Amniotic stem cell (primary cell): ENCODE results near the gene AKAP13.
"Not testable (repeated sequence)": the region's sequence is repeated elsewhere in the genome, so short reads cannot be mapped to it uniquely, and the experiment has no call there.

Experiments used
- DNase-seq: peaks from one replicate; lab custom pipeline; 2025; lab: John Stamatoyannopoulos, UW

Gene AKAP13

DNA sequence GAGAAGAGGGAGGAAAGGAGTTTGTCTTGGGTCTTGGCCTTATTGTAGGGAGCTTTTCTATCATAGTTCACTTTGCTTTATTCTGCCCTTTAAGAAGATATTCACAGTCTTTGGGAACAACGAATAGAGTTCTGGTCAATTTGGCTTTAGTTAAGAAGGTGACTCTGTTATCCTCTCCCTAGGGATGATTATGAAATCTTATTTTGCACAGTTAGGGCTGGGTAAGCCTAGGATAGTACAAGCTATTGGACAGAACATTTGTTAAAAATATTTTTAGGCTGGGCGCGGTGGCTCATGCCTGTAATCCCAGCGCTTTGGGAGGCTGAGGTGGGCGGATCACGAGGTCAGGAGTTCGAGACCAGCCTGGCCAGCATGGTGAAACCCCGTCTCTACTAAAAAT, 61.5 kb downstream of the AKAP13 start:
- DNase-seq = not testable (repeated sequence)

DNA sequence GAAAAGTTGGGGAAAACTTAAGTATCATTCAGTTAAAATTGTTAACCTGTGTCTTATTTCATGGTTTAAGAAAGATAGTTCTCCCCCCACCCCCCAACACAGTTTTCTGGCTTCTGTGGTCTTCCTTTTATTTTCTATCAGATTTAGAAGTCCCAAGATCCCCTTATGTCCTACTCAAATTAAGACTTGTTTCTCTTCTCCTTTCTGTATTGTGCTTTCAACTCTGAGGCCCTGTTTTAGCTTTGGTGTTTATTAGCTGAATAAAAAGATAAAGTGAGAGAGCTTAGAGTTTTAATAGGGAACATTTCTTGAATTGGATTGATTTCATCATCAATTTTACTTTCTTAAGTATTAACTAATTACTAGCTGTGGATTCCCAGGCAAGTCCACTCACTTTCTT, 62.6 kb downstream of the AKAP13 start:
- DNase-seq = no peak

DNA sequence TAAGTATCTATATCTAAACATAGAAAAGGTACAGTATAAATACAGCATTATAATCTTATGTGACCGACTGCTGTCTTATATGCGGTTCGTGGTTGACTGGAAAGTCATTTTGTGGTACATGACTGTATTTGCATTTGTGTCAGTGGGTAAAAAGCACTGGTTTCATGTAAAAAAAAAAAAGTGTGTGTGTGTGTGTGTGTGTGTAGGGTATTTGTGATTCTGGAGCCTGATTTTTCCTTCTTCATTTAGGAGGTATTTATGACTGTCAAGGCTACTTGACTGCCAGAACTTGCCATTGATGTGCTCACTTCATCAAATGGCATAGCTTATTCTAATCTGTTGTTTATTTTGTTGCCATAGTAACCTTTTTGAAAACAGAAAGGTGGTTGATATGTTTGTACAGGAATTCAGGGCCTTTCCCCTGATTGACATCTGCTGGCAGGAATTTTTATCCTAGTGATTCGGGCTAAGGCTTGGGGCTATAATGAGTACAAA, 63.2 kb downstream of the AKAP13 start:
- no peak for DNase-seq

DNA sequence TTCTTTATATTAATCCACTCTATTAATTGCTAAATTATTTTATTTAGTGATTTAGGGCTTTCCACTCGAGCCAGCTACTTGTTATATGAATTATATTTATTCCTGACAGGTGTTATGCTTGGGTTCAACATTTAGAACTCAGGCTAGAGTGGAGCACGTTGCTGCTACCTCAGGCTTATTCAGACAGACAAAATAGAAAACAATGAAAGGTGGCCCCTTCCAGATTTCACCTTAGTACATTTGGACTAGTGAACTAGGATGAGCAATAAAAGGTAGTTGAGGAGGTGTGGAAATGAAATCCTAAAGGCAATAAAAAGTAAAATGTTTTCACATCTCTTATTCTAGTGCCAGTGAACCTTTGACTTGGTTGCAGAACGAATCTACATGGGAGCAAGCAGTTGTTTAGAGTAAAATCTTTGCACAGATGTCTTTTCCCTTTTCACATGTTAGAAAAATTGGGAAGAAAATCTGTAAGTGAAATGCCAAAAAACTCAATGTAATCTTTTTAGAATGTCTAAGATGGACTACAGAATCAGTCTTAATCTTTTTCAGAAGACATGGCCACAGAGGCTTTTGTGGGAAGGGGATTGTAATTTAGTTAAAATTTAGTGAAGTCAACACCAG, 63.8 kb downstream of the AKAP13 start:
- no peak for DNase-seq

DNA sequence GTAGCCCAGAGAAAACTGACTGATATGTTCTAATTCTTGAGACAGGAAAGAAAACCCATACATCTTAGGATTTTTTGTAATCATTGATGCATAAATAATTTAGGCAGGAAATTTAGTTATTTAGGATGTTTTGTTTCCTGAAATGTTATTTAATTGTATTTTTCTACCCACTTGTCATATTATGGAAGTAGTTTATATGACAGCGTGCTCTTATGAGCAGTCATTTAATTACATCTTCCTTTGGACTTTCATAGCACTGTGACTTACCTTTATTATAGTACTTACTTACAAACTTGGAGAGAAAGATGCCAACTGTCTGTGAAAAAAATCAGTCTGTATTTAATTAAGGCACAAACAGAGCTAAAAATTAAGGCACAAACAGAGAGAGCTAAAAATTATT, 65.0 kb downstream of the AKAP13 start:
- DNase-seq = no peak

DNA sequence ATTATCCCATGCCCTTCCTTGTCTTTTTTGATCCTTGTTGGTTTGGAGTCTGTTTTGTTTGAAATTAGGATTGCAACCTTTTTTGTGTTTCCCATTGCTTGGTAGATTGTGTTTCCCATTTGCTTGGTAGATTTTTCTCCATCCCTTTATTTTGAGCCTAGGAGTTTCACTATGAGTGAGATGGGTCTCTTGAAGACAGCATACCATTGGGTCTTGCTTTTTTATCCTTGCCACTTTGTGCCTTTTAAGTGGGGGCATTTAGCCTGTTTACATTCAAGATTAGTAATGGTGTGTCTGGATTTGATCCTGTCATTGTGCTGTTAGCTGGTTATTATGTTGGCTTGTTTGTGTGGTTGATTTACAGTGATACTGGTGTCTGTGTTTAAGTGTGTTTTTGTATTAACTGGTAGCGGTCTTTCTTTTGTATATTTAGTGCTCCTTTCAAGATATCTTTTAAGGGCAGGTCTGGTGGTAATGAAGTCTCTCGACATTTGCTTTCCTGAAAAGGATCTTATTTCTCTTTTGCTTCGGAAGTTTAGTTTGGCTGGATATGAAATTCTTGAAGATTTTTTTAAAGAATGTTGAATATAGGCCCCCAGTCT, 70.8 kb downstream of the AKAP13 start:
- DNase-seq = no peak

DNA sequence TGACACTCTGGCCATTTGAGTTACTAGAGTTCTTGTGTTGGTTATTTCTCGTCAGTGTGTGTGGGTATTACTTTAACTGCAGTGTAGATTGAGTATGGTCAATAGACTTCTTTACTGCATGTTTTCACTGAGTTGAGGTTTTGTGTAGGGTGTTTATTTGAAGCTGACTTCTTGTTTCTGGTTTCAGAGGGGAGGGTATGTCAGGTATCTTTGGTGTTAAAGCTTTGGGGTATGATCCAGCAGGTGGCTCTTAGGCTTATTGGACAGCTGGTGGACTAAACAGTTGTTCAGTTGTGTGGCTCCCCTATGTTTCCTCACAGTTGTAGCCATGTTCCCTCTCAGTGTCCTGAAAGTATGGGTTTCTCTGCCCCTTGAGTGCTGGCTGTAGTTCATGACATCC, 72.0 kb downstream of the AKAP13 start:
- DNase-seq = no peak

DNA sequence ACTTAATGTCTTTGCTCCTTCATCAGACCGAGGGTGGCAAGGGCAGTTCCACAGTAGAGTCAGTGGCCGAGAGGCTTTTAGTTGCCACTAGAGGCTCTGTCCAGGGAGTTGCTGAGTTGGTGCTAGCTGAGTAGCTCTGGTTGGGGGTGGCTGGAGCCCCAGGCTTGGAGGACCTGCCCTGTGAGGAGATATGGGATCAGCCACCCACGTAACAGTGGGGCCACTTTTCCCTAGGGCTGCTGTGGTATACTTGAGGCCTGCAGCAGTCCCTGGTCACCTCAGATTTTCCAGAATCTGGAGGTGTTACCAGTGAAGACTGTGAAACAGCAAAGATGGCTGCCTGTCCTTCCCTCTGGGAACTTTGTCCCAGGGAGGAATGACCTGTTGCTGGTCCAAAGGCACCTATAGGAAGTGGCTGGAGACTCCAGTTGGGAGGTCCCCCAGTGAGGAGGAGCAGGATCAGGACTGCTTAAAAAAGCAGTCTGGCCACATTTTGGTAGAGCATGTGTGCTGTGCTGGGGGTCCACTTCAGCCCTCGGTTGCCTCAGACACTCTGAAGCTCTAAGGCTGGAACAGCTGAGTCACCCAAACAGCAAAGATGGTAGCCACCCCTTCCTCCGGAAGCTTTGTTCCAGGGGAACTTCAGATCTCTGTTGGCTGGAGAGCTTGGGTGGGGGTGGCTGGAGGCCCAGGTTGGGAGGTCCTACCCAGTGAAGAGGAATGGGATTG, 72.9 kb downstream of the AKAP13 start:
- DNase-seq = no peak

DNA sequence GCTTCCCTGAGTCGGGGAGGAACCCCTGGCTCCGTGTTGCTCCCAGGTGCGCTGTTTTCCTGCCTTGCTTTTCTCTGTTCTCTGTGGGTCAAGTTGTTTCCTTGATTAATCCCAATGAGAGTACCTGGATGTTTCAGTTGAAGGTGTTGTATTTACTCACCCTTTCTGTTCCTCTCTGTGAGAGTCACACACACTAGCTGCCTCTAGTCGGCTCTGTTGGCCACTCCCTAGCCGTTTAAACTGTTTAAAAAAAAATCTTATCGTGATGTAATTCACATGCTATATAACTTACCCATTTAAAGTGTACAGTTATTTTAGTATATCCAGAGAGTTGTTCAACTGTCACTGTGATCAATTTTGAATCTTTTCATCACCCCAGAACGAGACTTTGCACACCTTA, 74.0 kb downstream of the AKAP13 start:
- no peak for DNase-seq

DNA sequence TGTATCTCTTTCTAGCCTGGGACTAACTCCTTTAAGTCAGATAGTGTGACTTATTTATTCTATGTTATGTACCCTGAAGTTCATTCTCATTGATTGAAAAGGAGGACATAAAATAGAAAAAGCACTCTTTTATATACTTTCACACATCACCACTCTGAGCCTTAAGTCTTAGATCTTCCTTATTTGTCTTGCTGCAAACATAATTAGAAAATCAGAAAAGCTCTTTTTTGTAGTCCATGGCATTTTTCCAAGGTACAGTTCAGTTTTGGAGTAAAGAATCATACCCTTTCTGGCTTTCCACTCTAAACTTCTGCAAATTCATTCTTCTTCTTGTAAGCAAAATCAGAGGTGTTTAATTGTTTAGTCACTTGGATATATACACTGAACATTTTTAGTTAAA, 75.5 kb downstream of the AKAP13 start:
- no peak for DNase-seq

DNA sequence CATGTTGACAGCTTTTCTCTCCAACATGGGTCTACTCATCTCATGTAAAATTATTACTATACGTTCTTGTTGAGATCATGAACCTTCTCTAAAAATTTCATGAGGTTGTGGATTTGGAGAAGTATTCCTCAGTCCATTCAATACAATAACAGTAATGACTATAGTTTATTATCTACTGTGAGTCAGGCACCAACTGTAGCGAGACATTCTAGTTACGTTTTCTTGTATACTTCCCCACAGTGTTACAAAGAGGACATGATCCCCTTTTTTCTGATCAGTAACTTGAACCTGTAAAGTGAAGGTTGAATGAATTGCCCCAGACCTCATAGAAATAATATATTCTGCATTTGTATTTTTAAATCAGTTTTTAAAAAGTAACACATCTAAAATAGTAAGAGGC, 76.4 kb downstream of the AKAP13 start:
- DNase-seq = no peak

DNA sequence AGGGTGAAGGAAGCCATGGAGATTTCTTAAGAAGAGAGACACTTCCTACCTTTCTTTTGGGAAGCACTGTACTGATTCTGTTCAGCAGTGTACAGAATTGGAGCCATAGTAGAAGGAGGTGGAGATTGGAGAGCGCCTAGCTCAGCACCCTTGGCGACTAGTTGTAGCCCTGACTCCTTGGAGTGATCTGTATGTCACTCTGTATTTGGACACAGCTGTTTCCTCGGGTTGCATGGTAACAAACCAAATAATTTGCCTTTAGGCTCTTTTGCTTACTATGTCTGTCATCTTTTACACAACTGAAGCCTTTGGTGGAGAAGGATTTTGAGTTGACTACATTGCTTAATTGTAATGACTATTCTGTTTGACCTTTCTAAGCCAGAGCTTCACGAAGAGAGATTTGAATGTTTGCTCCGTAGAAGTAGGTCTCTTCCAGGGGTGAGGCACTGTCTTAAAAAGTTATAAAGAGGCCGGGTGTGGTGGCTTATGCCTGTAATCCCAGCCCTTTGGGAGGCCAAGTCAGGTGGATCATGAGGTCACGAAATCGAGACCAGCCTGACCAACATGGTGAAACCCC, 77.1 kb downstream of the AKAP13 start:
- DNase-seq = no peak

DNA sequence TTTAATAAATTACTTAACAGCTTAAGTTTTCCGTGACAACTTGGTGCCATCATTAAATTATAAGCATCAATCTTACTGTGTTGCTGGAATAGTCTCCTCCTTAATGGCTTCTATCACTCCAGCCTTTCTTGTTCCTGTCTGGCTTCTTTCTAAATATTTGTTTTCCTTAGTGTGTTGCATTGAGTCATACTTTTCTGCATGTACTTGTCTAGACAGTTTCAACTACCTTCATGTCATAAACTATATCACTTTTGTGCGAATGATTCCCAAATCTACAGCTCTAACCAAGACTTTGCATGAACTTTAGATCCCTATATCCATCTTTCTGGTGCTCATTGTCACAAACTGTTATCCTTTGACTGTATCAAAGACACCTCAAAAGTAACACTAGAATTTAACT, 78.4 kb downstream of the AKAP13 start:
- DNase-seq = no peak

DNA sequence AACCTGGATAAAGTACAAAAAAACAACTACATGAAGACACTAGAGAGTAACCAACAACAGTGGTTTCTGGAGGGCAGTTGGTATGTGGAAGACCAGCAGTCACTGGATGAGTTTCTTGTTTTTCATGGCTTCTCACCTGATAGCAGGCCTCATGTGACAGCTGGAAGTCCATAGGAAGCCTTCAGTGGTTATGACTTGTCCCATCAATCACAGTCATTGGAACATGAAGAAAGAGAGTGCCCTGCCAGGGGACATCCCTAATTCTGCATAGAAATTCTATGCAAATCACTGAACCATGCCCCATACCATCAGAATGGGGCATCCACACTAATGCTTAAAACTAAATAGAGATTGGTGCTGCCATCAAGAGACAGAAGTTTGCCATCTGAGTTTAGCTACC, 81.6 kb downstream of the AKAP13 start:
- DNase-seq = no peak

DNA sequence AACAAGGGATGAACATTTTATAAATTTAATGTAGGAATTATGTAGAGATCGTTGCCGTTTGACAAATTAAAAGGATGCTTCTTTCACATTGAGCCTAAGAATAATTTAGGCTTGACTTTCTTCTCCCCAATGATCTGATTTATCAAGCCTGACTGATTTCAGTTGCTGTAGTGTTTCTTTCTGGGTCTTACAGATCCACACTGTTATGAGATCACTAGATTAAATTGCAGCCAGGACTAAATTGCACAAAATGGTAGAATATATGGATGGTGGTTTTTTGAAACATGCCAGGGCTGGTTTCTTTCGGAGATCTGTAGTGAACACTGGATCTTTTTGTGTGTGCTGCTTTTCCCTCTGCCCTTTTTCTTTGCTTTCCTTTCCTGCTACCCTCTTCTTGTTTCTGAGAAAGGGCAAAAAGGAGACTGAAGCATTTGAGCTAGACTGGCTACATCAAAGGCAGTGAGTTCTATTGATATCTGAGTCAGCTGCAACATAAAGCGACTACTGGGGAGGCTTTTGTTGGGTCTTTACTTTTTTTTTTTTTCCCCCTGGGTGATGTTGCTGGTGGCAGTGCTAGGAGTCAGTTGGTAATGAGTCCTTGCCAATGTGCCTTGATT, 83.0 kb downstream of the AKAP13 start:
- DNase-seq = no peak

DNA sequence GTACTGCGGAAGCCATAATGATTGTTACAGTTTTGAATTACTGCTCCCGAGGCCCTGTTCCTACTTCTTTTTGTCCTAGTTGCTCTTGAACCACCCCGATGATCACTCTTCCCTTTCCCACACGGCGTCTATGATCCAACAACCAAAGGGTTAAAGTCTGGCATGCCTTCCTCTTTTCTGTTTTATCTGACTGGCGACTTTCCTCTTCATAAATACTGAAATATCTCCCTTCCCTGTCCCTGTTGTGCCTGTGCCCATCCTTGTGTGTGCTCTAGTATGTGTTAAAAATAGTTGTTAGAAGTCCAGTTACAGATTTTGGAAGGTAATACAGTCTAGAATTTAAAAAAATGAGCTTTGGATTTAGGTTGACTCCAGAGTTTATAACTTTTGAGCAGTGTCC, 83.6 kb downstream of the AKAP13 start:
- DNase-seq = no peak

DNA sequence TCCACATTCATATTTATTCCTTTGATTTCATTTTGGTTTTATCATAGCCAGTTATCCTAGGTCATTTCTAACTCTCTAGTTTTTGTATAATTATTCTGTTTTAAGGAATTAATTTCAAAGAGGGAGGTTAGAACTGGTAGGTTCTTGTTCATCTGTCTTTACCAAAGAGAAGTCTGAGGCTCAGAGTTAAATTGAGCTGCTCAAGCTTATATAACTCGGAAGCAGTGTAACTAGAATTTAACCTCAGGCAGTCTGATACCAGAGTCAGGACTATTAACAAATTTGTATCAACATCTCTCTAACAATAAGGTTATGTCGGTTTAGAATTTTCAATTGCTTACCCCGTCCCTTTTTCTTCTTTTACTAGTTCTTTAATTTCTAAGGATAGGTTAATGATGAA, 84.1 kb downstream of the AKAP13 start:
- DNase-seq = no peak

DNA sequence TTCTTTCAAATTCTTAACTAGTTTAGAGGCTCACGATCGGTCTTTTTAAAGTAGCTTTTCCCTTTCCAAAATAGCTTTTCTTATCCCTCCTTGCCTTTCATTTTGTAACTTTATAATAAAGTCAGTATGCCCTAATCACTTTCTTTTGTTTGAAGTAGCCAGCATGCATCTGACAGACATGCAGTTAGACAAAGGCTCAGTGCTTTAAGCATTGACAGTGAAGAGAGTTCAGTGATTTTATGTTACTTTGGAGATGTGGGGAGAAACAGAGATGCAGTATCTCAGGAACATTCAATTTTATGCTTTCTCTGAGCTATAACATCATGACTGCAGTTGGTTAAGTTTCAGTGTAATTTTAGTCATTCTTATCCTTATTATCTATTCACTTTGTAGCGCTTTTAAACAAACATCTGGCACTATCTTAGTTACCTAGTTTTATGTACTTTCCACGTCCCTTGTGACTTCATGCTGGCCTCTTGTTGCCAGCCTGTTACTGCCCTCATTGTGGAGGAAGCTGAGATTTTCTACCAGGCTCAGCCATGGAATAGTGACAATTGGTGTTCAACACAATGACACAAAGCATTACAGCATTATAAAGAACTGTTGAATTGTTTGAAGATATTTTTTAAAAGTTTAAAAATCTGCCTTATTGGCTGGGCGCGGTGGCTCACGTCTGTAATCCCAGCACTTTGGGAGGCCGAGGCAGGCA, 90.3 kb downstream of the AKAP13 start:
- DNase-seq = no peak

DNA sequence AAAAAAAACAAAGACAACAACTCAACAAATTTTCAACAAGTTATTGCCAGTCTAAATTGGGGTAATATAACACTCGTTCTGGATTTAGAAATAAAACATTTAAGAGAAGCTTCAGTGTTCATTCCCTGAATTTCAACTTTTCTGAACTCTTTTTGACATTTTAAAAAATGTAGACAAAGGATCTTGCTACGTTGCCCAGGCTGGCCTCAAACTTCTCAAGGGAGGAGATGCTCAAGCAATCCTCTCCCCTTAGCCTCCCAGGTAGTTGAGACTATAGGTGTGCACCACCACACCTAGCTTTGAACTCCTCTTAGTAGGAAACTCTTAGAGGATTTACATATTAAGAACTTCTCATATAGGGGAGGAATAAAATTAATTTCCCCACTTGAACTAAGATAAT, 91.9 kb downstream of the AKAP13 start:
- no peak for DNase-seq

DNA sequence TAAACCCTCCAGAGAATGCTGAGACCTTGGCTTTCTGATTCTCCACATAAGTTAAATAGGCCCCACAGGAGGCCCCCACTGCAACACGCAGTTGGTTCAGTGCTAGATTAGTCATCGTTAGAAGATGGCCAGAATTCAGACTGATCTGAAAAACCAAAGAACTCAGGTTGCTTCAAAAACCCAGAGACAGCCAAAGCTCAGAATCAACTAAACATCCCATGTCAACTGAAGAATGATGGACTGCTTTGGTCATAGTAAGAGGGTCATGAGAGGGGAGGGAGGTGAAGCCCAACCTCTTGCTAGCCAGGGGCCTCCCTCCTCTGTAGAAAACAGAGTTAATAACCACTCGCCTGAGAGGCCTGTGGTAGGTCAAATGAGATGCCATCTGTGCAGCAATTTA, 93.1 kb downstream of the AKAP13 start:
- no peak for DNase-seq

DNA sequence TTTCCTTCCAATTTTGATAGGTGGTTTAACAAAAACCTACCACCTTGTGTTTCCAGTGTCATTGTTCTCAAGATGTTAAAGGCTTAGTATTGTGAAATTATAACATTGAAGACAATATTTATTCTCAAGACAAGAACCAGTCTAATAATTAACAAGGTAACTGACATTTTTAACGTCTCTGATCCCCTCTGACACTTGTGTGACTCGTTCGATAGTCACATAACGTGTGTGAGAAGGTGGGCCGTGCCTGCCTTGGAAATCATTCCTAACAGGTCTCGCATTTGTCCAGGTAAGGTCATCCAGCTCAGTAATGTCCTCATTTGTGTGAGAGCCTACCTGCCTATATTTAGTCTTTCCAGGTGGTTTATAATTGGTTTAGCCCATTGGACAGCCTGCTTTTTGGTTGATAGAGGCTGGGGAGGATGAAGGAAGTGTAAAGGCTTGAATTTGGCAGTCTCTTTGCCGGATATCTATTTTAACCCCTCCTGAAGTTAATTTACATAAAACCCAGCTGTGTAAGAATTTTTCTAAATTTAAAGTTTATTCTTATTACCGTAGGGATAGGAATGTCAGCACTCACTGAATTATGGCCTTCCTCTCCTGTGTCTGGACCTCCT, 94.4 kb downstream of the AKAP13 start:
- DNase-seq = no peak

DNA sequence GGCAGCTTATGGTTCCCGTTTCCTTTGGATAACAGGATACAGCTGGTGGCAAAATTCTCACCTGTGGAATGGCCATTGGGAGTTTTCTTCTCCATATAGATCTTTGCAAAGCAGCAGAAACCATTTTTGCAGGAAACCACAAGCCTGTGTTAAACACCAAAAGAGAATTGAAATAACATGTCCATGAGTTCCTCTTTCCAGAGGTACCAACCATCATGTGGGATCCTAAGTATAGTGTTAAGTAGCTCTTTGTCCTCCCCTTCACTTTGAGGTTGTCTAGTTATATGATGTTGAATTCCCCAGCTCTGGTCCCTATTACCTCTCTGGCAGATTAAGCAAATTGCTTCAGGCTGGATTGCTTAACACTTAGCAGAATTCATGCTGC, 94.9 kb downstream of the AKAP13 start:
- no peak for DNase-seq
